Endodermal cell (in vitro differentiated cells): ENCODE results near the gene PSMB7. TPM values are rescaled to one million over a fixed set of nuclear protein-coding genes. Genes with fewer than 3 reads are reported as not detected.

ENCODE experiments used
- DNase-seq: peaks from one replicate; pipeline ENCODE4 v3.0.0-alpha.2; 2017
- H3K27ac ChIP-seq: 2 replicates; pipeline ENCODE4 v1.5.1; 2013; ENCODE audit warnings: mild to moderate bottlenecking, low read depth, low read length, moderate library complexity
- H3K27me3 ChIP-seq: 2 replicates; pipeline ENCODE4 v1.6.1; 2013; ENCODE audit warnings: mild to moderate bottlenecking, low read length, moderate library complexity; ENCODE audit not compliant: insufficient read depth, control insufficient read depth, poor library complexity, severe bottlenecking
- H3K36me3 ChIP-seq: 2 replicates; pipeline ENCODE4 v1.7.0; 2013; ENCODE audit warnings: mild to moderate bottlenecking, low read length, moderate library complexity; ENCODE audit not compliant: control insufficient read depth, insufficient read depth
- H3K4me1 ChIP-seq: one replicate; pipeline ENCODE4 v1.7.0; 2013; ENCODE audit warnings: low read length; ENCODE audit not compliant: control insufficient read depth, insufficient read depth
- H3K4me3 ChIP-seq: 2 replicates; pipeline ENCODE4 v1.5.1; 2013; ENCODE audit warnings: mild to moderate bottlenecking, low read length, moderate library complexity
- H3K9ac ChIP-seq: 2 replicates; pipeline ENCODE4 v1.6.1; 2013; ENCODE audit warnings: mild to moderate bottlenecking, low read length, moderate library complexity; ENCODE audit not compliant: poor library complexity, severe bottlenecking; ENCODE audit errors: extremely low read depth
- H3K9me3 ChIP-seq: 2 replicates; pipeline ENCODE4 v1.6.1; 2013; ENCODE audit warnings: mild to moderate bottlenecking, low read length, moderate library complexity; ENCODE audit not compliant: control insufficient read depth
- H3K27ac Mint-ChIP-seq: 2 replicates; pipeline ENCODE4 v1.8.0; 2020; ENCODE audit warnings: mixed read lengths
- H3K27me3 Mint-ChIP-seq: 2 replicates; pipeline ENCODE4 v1.8.0; 2021; ENCODE audit warnings: mild to moderate bottlenecking, mixed read lengths; ENCODE audit not compliant: insufficient read depth
- H3K36me3 Mint-ChIP-seq: 2 replicates; pipeline ENCODE4 v1.8.0; 2020; ENCODE audit warnings: low read depth, mixed read lengths
- H3K4me1 Mint-ChIP-seq: 2 replicates; pipeline ENCODE4 v1.8.0; 2020; ENCODE audit warnings: mixed read lengths
- H3K4me3 Mint-ChIP-seq: 2 replicates; pipeline ENCODE4 v1.8.0; 2020; ENCODE audit warnings: mild to moderate bottlenecking, moderate library complexity, mixed read lengths
- H3K9me3 Mint-ChIP-seq: 2 replicates; pipeline ENCODE4 v1.8.0; 2020; ENCODE audit warnings: mild to moderate bottlenecking, mixed read lengths
- CTCF ChIP-seq: fragments of 200-600 bp; sonication (generic); conservative IDR thresholded peaks from 2 replicates; pipeline ENCODE4 v1.5.0; 2021; ENCODE audit warnings: antibody characterized with exemption, mild to moderate bottlenecking
- WGBS, 2 experiments: methylation state at CpG; one replicate each; pipeline versions ENCODE4 v1.1.5 to v1.1.7; 2013; ENCODE audit warnings: missing lambda C conversion rate in 2 of 2, mixed read lengths in 1 of 2; ENCODE audit not compliant: insufficient coverage in 1 of 2, insufficient read length in 1 of 2; 5-methylcytosine and 5-hydroxymethylcytosine counted together
- total RNA-seq, 2 donors: library from RNA; stranded (reverse); fragmentation: NEBNext Ultra II Directional in 1 of 2; extraction: Animal tissue kit (Norgen Biotek cat#: 25700) in 1 of 2; gene quantifications; 2 replicates in 1 of 2; 3 replicates in 1 of 2; pipeline ENCODE4 v1.2.1, GENCODE V29; 2021

Gene PSMB7
- total RNA-seq, 2 donors from 2014 or later: 203 to 223 TPM

- no peak overlapping the region for H3K4me3 Mint-ChIP-seq
- no peak overlapping the region for H3K27ac Mint-ChIP-seq
- H3K9me3 Mint-ChIP-seq: no peaks in the 10 kb centered on the region
- no peak for DNase-seq
- H3K4me1 Mint-ChIP-seq: no peaks in the 10 kb centered on the region
- WGBS, 2 experiments: 88 to 93% methylated on average over 17 to 34 of the region's 34 CpGs
- Histone ChIP-seq H3K27me3 (no peaks in the 10 kb centered on the region), H3K4me3 (no peak overlapping the region), H3K36me3 (peaks cover 36% of the 10 kb centered on the region), H3K27ac (no peak overlapping the region), H3K9me3 (no peaks in the 10 kb centered on the region), H3K4me1 (no peaks in the 10 kb centered on the region), H3K9ac (no peak overlapping the region)
- no peak for TF ChIP-seq CTCF
- no peaks in the 10 kb centered on the region for H3K27me3 Mint-ChIP-seq
- peaks cover 17% of the 10 kb centered on the region for H3K36me3 Mint-ChIP-seq
Measured at GRCh38 chr9:124346347-124347163, 68.7 kb downstream of the PSMB7 start.

GRCh38 chr9:124345751-124346281, 69.4 kb downstream of the PSMB7 start:
- Mint-ChIP-seq H3K27ac (peak overlapping the region; percentile 52), H3K27me3 (no peaks in the 10 kb centered on the region), H3K4me3 (no peak overlapping the region), H3K36me3 (peaks cover 12% of the 10 kb centered on the region), H3K4me1 (no peaks in the 10 kb centered on the region), H3K9me3 (no peaks in the 10 kb centered on the region)
- Histone ChIP-seq H3K36me3 (peaks cover 28% of the 10 kb centered on the region), H3K27me3 (no peaks in the 10 kb centered on the region), H3K4me3 (no peak overlapping the region), H3K27ac (no peak overlapping the region), H3K9me3 (no peaks in the 10 kb centered on the region), H3K4me1 (no peaks in the 10 kb centered on the region), H3K9ac (no peak overlapping the region)
- WGBS, 2 experiments: 92 to 94% methylated on average over 7 to 9 of the region's 9 CpGs
- no peak for TF ChIP-seq CTCF
- DNase-seq: no peak

- H3K4me3 Mint-ChIP-seq: no peak overlapping the region
- H3K36me3 ChIP-seq: peaks cover 22% of the 10 kb centered on the region
- H3K27ac ChIP-seq: no peak overlapping the region
- H3K9me3 Mint-ChIP-seq: no peaks in the 10 kb centered on the region
- no peaks in the 10 kb centered on the region for H3K4me1 ChIP-seq
- no peak overlapping the region for H3K4me3 ChIP-seq
- 89 to 95% methylated on average over 10 to 14 of the region's 14 CpGs for WGBS, 2 experiments
- H3K9ac ChIP-seq: no peak overlapping the region
- H3K36me3 Mint-ChIP-seq: peaks cover 12% of the 10 kb centered on the region
- no peaks in the 10 kb centered on the region for H3K27me3 ChIP-seq
- no peak for TF ChIP-seq CTCF
- H3K27ac Mint-ChIP-seq: peak overlapping the region; percentile 52
- H3K4me1 Mint-ChIP-seq: no peaks in the 10 kb centered on the region
- no peak for DNase-seq
- no peaks in the 10 kb centered on the region for H3K9me3 ChIP-seq
- no peaks in the 10 kb centered on the region for H3K27me3 Mint-ChIP-seq
Measured at GRCh38 chr9:124345063-124345462, 70.2 kb downstream of the PSMB7 start.
